Mammary epithelial cell (primary cell): ENCODE data around the gene RAD51B.

Experiments used
- CTCF ChIP-seq, 2 donors: IDR thresholded peaks in 1 of 2; conservative IDR thresholded peaks in 1 of 2; 2 replicates each; pipeline ENCODE4 v1.5.1; 2011 to 2012; ENCODE audit warnings: inconsistent platforms in 2 of 2, low read length in 2 of 2, mild to moderate bottlenecking in 2 of 2, control low read depth in 1 of 2, low read depth in 1 of 2; ENCODE audit not compliant: insufficient read depth in 1 of 2; ENCODE audit errors: extremely low read depth in 1 of 2
- EZH2 ChIP-seq: IDR thresholded peaks from 2 replicates; pipeline ENCODE4 v1.6.1; 2012; ENCODE audit warnings: low read length, inconsistent platforms, borderline replicate concordance

GRCh38 chr14:68623826-68624225 is 804.2 kb downstream of the RAD51B start:
- TF ChIP-seq CTCF (conservative IDR thresholded peaks at IDR 0.05 in 1 of 2, IDR thresholded peaks at IDR 0.05 in 1 of 2; ENCODE audit: extremely low read depth in 1 of 2, insufficient read depth in 1 of 2, low read depth in 1 of 2, low read length in 2 of 2) (no peak), EZH2 (no peak)
